CD8-positive, alpha-beta memory T cell (primary cell): Measurements from ENCODE around the gene SHCBP1. TPM values are rescaled to one million over a fixed set of nuclear protein-coding genes. Genes with fewer than 3 reads are reported as not detected.
"Not testable (repeated sequence)": the region's sequence is repeated elsewhere in the genome, so short reads cannot be mapped to it uniquely, and the experiment has no call there.

ENCODE experiments used
- CTCF ChIA-PET: fragments of 350-600 bp; sonication (Branson Sonifier 250); formaldehyde crosslinking; loops from one replicate; lab custom pipeline; 2021; ENCODE audit warnings: antibody characterized with exemption; lab: Charles Lee
- POLR2A ChIA-PET: fragments of 350-600 bp; sonication (Branson Sonifier 250); formaldehyde crosslinking; loops from one replicate; lab custom pipeline; 2021; ENCODE audit warnings: antibody characterized with exemption; lab: Charles Lee
- DNase-seq, 5 donors: peaks; one replicate each; pipeline versions ENCODE4 v3.0.0 to v3.0.0-alpha.2; 2020 to 2022; ENCODE audit warnings: mixed read lengths in 1 of 5
- H3K27ac ChIP-seq: one replicate; pipeline ENCODE4 v1.7.0; 2013; ENCODE audit warnings: low read depth, mild to moderate bottlenecking, low read length, moderate library complexity
- H3K27me3 ChIP-seq: 2 replicates; pipeline ENCODE4 v1.7.0; 2013; ENCODE audit warnings: low read length, mild to moderate bottlenecking; ENCODE audit not compliant: insufficient read depth, poor library complexity, severe bottlenecking
- H3K36me3 ChIP-seq: 2 replicates; pipeline ENCODE4 v1.7.0; 2013; ENCODE audit warnings: mild to moderate bottlenecking, low read length, moderate library complexity; ENCODE audit not compliant: insufficient read depth
- H3K4me1 ChIP-seq: 2 replicates; pipeline ENCODE4 v1.7.0; 2013; ENCODE audit warnings: mild to moderate bottlenecking, low read length, moderate library complexity; ENCODE audit not compliant: insufficient read depth
- H3K4me3 ChIP-seq: 2 replicates; pipeline ENCODE4 v1.7.0; 2013; ENCODE audit warnings: mild to moderate bottlenecking, low read length
- H3K9me3 ChIP-seq: 2 replicates; pipeline ENCODE4 v1.7.0; 2013; ENCODE audit warnings: mild to moderate bottlenecking, low read length
- H3K27ac Mint-ChIP-seq, 8 donors: one replicate each; pipeline ENCODE4 v1.8.0; 2020 to 2021; ENCODE audit warnings: mixed read lengths in 8 of 8, mild to moderate bottlenecking in 6 of 8, inconsistent platforms in 3 of 8, moderate library complexity in 3 of 8
- H3K27me3 Mint-ChIP-seq, 2 donors: one replicate each; pipeline ENCODE4 v1.8.0; 2020 to 2021; ENCODE audit warnings: mixed read lengths in 2 of 2, mild to moderate bottlenecking in 1 of 2, moderate library complexity in 1 of 2
- H3K36me3 Mint-ChIP-seq, 3 donors: one replicate each; pipeline ENCODE4 v1.8.0; 2020 to 2021; ENCODE audit warnings: mixed read lengths in 3 of 3, inconsistent platforms in 1 of 3, mild to moderate bottlenecking in 1 of 3
- H3K4me1 Mint-ChIP-seq, 3 donors: one replicate each; pipeline ENCODE4 v1.8.0; 2020 to 2021; ENCODE audit warnings: mixed read lengths in 3 of 3, inconsistent platforms in 1 of 3, mild to moderate bottlenecking in 1 of 3
- H3K4me3 Mint-ChIP-seq, 7 donors: one replicate each; pipeline ENCODE4 v1.8.0; 2020 to 2021; ENCODE audit warnings: mixed read lengths in 7 of 7, mild to moderate bottlenecking in 6 of 7, moderate library complexity in 4 of 7, inconsistent platforms in 2 of 7
- H3K9me3 Mint-ChIP-seq, 5 donors: one replicate each; pipeline ENCODE4 v1.8.0; 2020 to 2022; ENCODE audit warnings: mixed read lengths in 5 of 5, mild to moderate bottlenecking in 3 of 5, moderate library complexity in 2 of 5, inconsistent platforms in 1 of 5
- polyA plus RNA-seq: library from polyadenylated mRNA; unstranded; fragments of 300-500 nt; fragmentation: Illumina TruSeq; gene quantifications from one replicate; pipeline ENCODE4 v1.2.3, GENCODE V29; 2021
- total RNA-seq, 2 experiments: library from RNA; stranded (reverse); gene quantifications; one replicate each; pipeline ENCODE4 v1.2.3, GENCODE V29; 2021

Gene SHCBP1
- total and polyA plus RNA-seq, 3 experiments from 2014 or later, result 1.1 to 38.2 (median 35.6) TPM

DNA sequence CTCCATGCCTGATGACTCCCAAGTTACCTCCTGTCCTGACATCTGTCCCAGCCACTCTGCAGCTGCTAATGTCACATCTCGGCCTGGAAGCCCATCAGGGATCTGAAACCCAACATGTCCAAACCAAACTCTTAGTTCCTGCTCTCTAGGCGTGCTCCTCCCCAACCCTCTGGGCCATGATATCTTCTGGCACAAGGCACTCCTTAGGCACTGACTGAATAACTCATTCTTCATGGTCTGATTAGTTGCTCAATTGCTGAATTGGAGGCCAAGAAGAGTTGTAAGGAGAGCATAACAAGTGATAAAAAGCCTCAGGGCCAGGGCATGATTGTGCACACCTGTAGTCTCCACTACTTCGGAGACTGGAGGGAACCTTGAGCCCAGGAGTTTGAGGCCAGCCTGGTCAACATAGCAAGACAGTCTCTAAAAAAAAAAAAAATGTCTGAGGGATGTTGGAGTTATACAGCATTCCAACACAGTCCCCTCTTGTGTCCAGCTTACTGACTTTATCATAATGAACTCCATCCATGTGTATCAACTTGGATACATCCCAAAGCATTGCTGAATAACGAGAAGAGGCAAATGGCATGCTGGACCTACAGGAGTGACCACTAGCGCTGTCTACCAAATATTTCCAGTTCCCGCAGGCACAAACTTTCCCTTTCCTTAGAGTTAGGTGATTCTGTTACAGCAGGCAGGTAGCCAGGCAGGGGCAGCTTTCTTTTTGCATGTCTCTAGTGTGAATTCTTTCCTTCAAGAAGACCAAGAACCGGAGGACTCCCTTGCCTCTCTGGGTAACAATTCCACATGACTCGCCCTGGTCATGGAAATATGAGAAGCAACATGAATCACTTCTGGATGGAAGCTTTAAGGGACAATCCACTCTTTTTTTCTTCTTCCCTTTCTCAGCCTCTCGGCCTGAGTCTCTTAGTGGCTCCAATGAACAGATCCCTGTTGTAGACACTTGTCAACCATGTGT lies 18.1 kb upstream of the SHCBP1 start:
- no peaks in the 10 kb centered on the region for H3K36me3 ChIP-seq
- no peak for DNase-seq
- H3K4me1 Mint-ChIP-seq, result no peaks in the 10 kb centered on the region
- no peak overlapping the region for H3K4me3 Mint-ChIP-seq
- no peak overlapping the region for H3K4me3 ChIP-seq
- peaks cover 7 to 23% (median 17%) of the 10 kb centered on the region in 3 donors for H3K36me3 Mint-ChIP-seq
- POLR2A ChIA-PET, result no interaction called here
- H3K27ac ChIP-seq, result no peak overlapping the region
- H3K4me1 ChIP-seq, result no peaks in the 10 kb centered on the region
- peak overlapping the region in 1 of 8 donors; percentile 44 for H3K27ac Mint-ChIP-seq
- no peaks in the 10 kb centered on the region for H3K27me3 ChIP-seq
- H3K9me3 ChIP-seq, result no peaks in the 10 kb centered on the region
- peaks cover 7 to 16% (median 13%) of the 10 kb centered on the region in 5 donors for H3K9me3 Mint-ChIP-seq
- H3K27me3 Mint-ChIP-seq, result peaks cover 0 to 6% of the 10 kb centered on the region in 2 donors
- CTCF ChIA-PET, result no interaction called here

DNA sequence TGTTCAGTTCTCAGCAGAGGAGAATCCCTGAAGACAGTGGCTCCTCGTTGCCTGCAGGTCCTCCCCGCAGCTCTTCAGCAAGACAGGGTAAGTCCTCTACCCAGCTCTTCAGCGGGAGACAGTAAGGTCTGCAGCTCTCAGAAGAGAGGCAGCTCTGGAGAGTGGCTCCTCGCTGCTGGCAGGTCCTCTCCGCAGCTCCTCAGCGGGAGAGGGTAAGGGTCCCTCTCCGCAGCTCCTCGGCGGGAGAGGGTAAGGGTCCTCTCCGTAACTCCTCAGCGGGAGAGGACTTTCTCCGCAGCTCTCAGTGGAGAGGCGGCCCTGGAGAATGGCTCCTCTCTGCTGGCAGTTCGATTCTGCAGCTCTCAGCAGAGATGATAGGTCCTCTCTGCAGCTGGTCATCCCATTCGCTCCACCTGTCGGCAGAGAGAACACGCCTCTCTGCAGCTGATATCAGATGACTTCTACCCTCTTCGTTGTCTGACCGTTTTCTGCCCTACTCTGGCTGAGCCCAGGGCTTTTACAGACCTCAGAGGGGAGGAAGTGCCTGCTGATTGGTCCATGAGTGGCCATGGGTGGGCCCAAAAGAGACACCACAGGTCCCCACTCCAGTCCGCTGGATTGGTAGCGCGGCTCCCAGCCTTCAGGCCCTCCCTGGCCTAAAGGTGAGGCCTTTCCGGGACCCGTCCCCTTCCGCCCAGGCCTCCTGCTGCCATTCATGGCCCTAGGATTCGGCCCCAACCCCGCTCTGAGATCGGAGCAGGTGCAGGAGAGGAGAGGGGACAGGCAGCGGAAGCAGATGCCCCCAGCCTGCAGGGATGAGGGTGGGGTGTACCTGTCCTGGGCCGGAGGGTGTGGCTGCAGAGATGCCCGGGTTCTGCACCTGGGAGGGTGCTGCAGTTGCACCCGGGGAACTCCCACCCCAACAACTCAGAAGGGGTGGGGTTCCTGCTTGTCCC lies 11.9 kb upstream of the SHCBP1 start:
- Mint-ChIP-seq H3K36me3 (peaks cover 0 to 2% (median 0%) of the 10 kb centered on the region in 3 donors), H3K4me3 (peak overlapping the region in 2 of 7 donors; percentile 34 to 39), H3K9me3 (no peaks in the 10 kb centered on the region), H3K27me3 (peaks cover 0 to 5% of the 10 kb centered on the region in 2 donors), H3K27ac (no peak overlapping the region), H3K4me1 (no peaks in the 10 kb centered on the region)
- H3K4me1 ChIP-seq, result no peaks in the 10 kb centered on the region
- ChIA-PET POLR2A (no interaction called here), CTCF (no interaction called here)
- H3K27ac ChIP-seq, result no peak overlapping the region
- no peak overlapping the region for H3K4me3 ChIP-seq
- no peaks in the 10 kb centered on the region for H3K27me3 ChIP-seq
- no peaks in the 10 kb centered on the region for H3K9me3 ChIP-seq
- DNase-seq, result no peak
- no peaks in the 10 kb centered on the region for H3K36me3 ChIP-seq

DNA sequence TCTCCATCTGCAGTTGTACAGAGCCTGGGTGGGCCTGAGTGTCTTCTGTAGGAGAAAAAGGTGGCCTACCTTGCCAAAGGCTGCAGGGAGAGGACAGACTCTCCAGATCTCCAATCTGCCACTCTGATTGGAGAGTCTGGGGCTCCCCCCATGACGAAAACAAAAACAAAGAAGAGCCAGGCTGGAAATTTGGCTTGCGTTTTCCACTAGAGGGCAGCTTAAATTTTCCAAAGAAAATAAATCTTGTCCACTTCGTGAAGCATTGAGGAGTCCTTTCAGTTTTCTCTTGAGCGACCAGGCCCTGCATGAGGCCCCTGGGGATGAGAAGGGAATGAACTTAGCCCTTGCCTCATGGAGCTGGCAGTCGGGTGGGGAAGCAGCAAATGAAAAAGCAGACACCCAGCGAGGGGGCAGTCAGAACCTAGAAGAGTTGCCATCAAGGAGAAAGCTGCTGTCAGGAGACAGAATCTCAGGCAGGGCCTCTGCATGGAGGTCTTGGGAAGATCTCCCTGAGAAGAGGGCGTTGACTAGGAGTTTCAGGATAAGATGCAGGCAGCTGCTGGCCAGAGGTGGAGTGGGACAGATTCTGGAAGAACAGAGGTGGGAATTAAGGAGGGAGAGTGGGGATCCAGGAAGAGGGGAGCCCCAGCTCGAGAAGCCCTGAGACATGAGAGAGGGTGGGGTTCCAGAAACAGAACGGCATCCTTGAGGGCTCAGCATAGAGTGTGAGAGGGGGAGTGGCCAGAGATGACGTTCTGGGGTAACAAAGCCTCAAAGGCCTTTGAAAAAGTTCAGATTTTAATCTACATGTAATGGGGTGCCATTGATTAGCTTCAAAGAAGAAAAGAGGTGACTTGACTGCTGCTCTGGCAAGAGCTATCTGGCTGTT lies 8.4 kb upstream of the SHCBP1 start:
- ChIA-PET POLR2A (no interaction called here), CTCF (no interaction called here)
- Mint-ChIP-seq H3K36me3 (peaks cover 0 to 2% (median 0%) of the 10 kb centered on the region in 3 donors), H3K27me3 (peaks cover 0 to 3% of the 10 kb centered on the region in 2 donors), H3K4me1 (no peaks in the 10 kb centered on the region), H3K27ac (no peak overlapping the region), H3K4me3 (no peak overlapping the region), H3K9me3 (no peaks in the 10 kb centered on the region)
- Histone ChIP-seq H3K27ac (no peak overlapping the region), H3K36me3 (no peaks in the 10 kb centered on the region), H3K9me3 (no peaks in the 10 kb centered on the region), H3K27me3 (no peaks in the 10 kb centered on the region), H3K4me1 (no peaks in the 10 kb centered on the region), H3K4me3 (no peak overlapping the region)
- no peak for DNase-seq

DNA sequence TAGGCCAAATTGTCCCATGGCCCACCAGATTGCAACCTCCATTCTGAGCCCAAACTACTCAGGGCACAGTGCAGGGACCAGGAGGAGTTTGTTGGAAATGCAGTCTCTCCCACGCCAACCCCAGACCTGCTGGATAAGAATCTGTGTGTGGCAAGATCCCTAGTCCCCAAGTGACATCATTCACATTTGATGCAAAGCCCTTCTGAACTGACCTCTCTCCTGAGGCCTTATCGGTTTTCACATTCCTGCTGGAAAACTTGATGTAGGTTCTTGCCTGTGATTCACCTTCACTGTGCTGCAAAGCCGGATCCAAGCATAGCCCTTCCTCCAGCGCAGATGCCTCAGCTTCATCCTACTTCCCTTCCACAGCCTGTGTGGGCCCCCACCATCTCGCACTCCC lies 6.6 kb upstream of the SHCBP1 start:
- peaks cover 0 to 3% of the 10 kb centered on the region in 2 donors for H3K27me3 Mint-ChIP-seq
- H3K27ac Mint-ChIP-seq, result no peak overlapping the region
- ChIA-PET POLR2A (no interaction called here), CTCF (no interaction called here)
- H3K4me3 Mint-ChIP-seq, result no peak overlapping the region
- H3K36me3 ChIP-seq, result no peaks in the 10 kb centered on the region
- DNase-seq, result no peak
- H3K27ac ChIP-seq, result no peak overlapping the region
- H3K36me3 Mint-ChIP-seq, result peaks cover 0 to 2% (median 0%) of the 10 kb centered on the region in 3 donors
- H3K4me1 Mint-ChIP-seq, result no peaks in the 10 kb centered on the region
- no peaks in the 10 kb centered on the region for H3K9me3 Mint-ChIP-seq
- H3K9me3 ChIP-seq, result no peaks in the 10 kb centered on the region
- H3K4me1 ChIP-seq, result no peaks in the 10 kb centered on the region
- H3K27me3 ChIP-seq, result no peaks in the 10 kb centered on the region
- H3K4me3 ChIP-seq, result no peak overlapping the region

DNA sequence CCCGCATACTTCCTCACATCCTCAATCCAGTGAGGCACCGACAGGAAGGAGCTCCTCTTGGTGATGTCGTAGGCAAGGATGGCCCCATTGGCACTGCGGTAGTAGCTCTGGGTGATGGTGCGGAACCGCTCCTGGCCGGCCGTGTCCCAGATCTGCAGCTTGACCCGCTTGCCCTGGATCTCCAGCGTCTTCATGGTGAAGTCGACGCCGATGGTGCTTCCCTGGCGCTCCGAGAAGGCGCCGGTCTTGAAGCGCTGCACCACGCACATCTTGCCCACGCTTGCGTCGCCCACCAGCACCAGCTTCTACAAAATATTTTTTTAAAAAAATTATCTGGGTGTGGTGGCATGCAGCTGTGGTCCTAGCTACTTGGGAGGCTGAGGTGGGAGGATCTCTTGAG lies 5.5 kb upstream of the SHCBP1 start:
- H3K27me3 Mint-ChIP-seq, H3K9me3 ChIP-seq, H3K4me3 ChIP-seq, DNase-seq, H3K27ac Mint-ChIP-seq, H3K4me1 Mint-ChIP-seq, CTCF ChIA-PET, H3K4me1 ChIP-seq, H3K4me3 Mint-ChIP-seq, H3K27ac ChIP-seq, POLR2A ChIA-PET, H3K9me3 Mint-ChIP-seq, H3K27me3 ChIP-seq, H3K36me3 Mint-ChIP-seq, H3K36me3 ChIP-seq: not testable (repeated sequence)

DNA sequence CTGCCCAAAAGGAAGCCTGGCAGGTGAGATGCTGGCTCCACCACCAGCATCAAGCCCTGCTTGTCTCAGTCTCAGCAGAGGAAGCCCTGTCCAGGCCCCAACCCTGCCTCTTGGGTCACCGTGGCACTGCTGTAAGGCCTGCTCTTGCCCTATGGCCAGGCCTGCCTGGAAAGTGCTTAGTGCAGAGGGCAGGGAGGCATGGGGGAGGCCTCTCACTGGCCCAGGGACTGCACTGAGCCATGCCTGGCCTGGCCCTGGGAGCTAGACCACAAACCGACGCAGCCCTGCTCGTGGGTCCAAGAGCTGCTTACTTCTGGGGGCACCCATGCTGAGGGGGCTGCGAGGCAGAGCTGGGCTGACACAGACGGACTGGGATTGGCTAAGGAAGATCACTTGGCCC lies 3.7 kb upstream of the SHCBP1 start:
- H3K9me3 Mint-ChIP-seq, H3K36me3 ChIP-seq, H3K27me3 Mint-ChIP-seq, H3K9me3 ChIP-seq, H3K27ac Mint-ChIP-seq, POLR2A ChIA-PET, H3K4me3 Mint-ChIP-seq, DNase-seq, H3K36me3 Mint-ChIP-seq, CTCF ChIA-PET, H3K27ac ChIP-seq, H3K4me3 ChIP-seq, H3K4me1 ChIP-seq, H3K27me3 ChIP-seq: not testable (repeated sequence)
- peaks cover 22 to 24% (median 23%) of the 10 kb centered on the region in 3 donors for H3K4me1 Mint-ChIP-seq

DNA sequence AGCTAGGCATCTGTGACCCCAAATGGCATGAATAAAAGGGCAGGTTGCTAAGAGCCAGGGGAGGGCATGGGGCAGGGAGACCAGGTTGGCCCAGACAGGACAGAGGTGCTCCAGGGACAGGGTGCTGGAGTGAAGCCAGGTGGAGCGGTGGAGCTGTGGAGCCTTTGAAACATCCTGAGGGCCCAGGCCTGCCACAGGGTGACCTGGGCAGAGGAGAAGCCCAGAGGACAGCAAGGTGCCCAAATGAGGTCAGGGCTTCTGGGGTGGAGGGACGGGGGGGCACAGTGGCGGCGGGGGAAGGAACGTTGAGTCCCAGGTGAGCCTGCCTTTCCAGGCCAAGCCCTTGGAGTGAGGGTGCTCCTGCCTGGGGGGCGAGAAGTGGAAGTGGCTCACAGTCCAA lies 2.5 kb upstream of the SHCBP1 start:
- H3K27me3 Mint-ChIP-seq, H3K9me3 ChIP-seq, H3K4me3 ChIP-seq, H3K27ac Mint-ChIP-seq, H3K9me3 Mint-ChIP-seq, H3K4me1 ChIP-seq, DNase-seq, H3K36me3 Mint-ChIP-seq, H3K27me3 ChIP-seq, H3K4me3 Mint-ChIP-seq, POLR2A ChIA-PET, H3K36me3 ChIP-seq, CTCF ChIA-PET, H3K27ac ChIP-seq: not testable (repeated sequence)
- peaks cover 22 to 24% (median 23%) of the 10 kb centered on the region in 3 donors for H3K4me1 Mint-ChIP-seq
